Measurements from ENCODE around the gene RNASE8.
A peak's percentile ranks its signal among the peaks of the same experiment; 100 is the strongest.

Gene RNASE8

DNA sequence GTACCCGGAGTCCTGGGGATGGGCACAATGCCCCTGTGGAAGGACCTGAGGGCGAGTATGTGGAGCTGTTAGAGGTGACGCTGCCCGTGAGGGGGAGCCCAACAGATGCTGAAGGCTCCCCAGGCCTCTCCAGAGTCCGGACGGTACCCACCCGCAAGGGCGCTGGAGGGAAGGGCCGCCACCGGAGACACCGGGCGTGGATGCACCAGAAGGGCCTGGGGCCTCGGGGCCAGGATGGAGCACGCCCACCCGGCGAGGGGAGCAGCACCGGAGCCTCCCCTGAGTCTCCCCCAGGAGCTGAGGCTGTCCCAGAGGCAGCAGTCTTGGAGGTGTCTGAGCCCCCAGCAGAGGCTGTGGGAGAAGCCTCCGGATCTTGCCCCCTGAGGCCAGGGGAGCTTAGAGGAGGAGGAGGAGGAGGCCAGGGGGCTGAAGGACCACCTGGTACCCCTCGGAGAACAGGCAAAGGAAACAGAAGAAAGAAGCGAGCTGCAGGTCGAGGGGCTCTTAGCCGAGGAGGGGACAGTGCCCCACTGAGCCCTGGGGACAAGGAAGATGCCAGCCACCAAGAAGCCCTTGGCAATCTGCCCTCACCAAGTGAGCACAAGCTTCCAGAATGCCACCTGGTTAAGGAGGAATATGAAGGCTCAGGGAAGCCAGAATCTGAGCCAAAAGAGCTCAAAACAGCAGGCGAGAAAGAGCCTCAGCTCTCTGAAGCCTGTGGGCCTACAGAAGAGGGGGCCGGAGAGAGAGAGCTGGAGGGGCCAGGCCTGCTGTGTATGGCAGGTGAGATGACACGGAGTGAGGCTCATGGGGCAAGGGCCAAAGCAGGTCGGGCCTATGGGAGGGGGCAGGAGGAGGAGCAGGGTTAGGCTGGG lies 17.0 kb downstream of the RNASE8 start:
- DNase-seq, result no peak

- DNase-seq, result no peak
These were observed 18.3 kb downstream of the RNASE8 start for GRCh38 chr14:21075719-21076437.

- DNase-seq, result no peak
These were observed 20.1 kb downstream of the RNASE8 start for GRCh38 chr14:21077672-21078071.

- DNase-seq, result no peak
These were observed 20.7 kb downstream of the RNASE8 start for GRCh38 chr14:21078287-21078686.

DNA sequence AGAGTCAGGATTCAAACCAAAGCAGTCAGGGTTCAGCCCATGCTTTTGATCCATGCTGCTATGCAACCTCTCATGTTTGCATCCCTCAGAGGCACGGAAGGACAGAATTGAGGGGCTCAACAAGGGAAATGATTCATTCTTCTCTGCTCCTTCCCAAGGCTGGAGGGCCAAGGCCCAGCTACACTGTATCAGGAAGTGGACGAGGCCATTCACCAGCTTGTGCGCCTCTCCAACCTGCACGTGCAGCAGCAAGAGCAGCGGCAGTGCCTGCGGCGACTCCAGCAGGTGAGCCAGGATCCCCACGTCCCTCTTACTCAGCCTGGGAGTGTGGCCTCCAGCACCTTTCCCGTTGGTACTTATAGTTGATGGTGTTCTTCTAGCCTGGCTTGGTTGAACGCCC lies 21.1 kb downstream of the RNASE8 start:
- no peak for DNase-seq

- DNase-seq, result no peak
These were observed 24.0 kb downstream of the RNASE8 start for GRCh38 chr14:21081521-21082142.

- DNase-seq, result no peak
These were observed 26.1 kb downstream of the RNASE8 start for GRCh38 chr14:21083565-21084325.

DNA sequence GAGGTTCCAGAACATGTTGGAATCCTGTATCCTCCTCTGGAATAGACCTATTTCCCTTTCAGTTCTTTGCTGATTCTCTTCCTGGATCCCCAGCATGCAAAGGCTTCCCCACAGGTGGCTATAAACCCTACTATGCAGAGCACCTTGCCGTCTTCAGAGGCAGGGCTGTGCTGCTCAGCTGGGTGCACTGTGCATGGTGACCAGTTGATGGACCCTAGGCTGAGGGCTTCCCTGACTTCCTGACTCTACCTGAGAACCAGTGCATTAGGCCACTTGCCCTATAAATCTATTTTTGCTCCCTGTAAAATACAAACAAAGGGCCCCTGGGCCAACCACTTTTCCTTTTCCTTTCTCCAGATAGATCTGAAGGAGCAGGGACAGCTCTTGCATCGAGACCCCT lies 26.8 kb downstream of the RNASE8 start:
- no peak for DNase-seq

DNA sequence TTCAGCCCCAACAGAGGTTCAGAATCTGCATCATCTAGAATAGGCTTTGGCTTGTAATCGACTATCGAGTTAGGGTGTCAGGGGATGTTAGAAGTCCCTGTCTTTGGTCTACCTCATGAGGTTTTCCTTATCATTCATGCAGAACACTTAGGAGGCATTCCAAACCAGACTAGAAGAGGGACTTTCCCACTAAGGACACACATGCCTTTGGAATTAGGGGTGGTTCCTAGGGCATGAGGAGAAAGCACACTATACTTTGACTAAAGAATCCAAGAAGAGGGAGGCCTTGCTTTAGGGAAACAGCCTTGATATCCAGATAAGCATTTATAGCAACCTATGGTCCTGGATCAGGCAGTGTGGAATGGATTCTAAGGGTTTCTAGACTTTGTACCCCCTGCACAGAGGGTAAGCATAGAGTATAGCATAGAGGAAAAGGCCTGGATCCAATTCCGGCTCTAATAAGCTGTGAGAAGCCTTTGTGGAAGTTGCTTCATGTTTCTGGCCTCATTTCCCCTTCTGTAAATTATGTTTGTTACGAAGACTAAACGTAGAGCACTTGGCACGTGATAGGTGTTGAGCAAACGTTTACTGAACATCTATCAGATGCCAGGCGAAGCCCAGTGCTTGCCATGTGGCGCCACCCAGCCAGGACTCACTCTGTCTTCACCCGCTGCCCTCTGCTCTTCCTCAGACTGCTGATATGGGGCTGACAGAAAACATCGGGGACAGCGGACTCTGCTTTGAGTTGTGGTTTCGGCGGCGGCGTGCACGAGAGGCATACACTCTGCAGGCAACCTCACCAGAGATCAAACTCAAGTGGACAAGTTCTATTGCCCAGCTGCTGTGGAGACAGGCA lies 27.6 kb downstream of the RNASE8 start:
- DNase-seq, result no peak

DNA sequence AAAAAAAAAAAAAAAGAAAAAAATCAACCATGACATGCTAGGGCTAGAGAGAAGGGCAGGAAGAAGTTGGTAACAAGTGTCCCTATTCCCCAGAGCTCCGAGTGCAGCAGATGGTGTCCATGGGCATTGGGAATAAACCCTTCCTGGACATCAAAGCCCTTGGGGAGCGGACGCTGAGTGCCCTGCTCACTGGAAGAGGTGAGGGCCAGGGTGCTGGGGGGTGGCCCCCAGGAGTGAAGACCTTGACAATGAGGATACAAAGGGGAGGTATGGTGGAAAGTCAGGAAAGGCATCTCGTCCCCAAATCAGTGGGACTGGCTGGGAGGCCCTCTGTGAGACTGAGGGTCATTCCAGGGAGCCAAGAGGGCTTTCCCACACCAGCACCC lies 29.3 kb downstream of the RNASE8 start:
- DNase-seq, result no peak

GRCh38 chr14:21087294-21088091 lies 29.9 kb downstream of the RNASE8 start:
- DNase-seq, result no peak

- no peak for DNase-seq
These were observed 31.1 kb downstream of the RNASE8 start for GRCh38 chr14:21088687-21089086.

GRCh38 chr14:21089271-21089670 lies 31.6 kb downstream of the RNASE8 start:
- no peak for DNase-seq

DNA sequence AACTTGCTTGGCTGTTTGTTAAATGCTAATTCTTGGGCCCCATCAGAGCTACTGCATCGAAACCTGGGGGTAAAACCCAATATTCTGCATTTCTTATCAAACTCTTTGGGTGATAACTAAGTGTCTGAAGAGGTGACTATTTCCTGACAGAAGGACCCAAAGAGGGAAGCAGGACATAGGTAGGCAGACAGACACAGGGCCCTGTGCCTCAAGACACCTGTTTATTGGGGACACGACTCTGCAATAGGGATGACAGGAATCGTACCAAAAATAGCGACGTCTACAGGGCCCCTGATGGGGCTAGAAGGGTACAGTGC lies 32.2 kb downstream of the RNASE8 start:
- DNase-seq, result no peak

DNA sequence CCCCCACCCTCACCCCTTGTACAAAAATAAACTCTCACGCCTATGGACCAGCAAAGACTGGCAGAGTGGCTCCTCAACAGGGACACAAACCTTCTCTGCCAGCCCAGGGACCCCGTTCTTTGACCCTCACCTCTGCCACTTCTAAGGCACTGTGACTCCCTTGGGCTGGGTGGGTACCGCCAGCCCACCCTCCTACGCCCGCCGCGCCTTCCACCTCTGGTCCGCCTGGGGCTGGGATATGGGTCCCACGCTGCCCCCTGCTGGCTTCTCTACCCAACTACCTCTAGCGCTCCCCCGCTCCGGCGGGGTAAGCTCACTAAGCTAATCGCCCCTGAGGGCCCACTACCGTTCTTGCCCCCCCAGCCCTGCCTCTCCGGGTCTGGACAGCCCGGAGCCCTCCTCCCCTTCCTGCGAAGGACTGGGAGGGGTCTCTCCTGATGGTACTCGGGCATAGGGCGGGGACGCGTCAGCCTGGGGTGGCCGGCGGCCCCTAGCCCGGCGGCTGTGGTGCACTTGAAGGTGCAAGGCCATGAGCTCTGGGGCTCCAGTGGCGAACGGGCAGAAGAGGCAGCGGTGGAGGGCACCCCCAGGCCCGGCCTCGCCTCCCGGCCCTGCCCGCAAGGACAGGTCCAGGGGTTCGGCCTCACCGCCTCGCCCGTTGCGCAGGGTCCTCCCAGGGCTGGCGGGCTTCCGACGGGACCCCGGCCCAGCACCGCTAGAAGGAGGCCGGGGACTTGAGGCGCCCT lies 32.7 kb downstream of the RNASE8 start:
- DNase-seq, result no peak

DNA sequence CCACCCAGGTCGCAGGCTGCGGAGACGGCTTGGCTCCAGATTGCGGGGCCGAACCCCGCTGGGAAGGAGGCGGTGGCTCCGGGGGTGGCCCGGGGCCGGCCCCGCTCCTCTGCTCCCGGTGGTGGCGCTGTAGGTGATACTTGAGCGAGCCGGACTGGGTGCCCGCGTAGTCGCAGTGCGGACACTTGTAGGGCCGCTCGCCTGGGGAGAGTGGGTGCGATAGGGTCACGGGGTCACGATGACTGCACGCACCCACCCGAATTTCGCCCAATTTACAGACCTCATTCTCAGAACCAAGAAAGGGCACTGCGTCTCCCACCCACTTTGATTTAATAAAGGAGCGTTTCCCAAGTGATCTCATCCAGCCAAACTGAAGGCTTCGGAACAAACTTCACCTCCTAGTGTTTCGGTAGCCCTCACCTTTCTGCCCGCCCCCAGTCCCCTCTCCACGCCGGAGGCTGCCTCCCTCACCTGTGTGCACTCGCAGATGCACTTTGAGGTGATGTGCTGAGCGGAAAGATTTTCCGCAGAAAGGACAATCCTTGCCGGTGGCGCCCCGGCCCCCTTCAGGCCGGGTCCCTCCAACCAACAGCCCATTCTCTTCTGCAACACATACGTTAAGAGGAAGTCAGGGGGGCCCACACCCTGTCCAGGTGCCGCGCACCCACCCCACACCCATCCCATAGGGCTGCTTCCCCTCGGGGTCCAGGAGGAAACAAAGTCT lies 33.5 kb downstream of the RNASE8 start:
- no peak for DNase-seq

DNA sequence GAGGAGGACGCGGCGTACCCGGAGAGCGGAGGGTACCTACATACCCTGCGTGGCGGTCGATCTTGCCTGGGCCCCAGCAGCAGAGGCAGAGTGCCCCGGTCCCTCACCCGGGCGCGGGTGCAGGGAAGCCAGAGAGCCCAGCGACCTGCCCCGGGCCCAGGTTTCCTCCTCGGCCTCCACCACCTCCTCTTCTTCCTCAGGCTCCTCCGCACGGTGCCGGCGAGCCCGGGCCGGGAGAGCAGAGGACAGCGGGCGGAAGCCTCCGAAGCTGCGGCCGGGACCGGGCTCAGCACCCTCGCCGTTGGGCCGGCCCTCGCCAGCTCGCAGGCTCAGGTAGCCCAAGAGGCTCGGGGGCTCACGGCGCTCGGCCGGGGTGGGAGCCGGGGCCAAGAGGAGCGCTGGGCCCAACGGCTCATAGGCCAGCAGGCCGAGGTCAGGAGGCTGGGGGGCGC lies 34.2 kb downstream of the RNASE8 start:
- no peak for DNase-seq

DNA sequence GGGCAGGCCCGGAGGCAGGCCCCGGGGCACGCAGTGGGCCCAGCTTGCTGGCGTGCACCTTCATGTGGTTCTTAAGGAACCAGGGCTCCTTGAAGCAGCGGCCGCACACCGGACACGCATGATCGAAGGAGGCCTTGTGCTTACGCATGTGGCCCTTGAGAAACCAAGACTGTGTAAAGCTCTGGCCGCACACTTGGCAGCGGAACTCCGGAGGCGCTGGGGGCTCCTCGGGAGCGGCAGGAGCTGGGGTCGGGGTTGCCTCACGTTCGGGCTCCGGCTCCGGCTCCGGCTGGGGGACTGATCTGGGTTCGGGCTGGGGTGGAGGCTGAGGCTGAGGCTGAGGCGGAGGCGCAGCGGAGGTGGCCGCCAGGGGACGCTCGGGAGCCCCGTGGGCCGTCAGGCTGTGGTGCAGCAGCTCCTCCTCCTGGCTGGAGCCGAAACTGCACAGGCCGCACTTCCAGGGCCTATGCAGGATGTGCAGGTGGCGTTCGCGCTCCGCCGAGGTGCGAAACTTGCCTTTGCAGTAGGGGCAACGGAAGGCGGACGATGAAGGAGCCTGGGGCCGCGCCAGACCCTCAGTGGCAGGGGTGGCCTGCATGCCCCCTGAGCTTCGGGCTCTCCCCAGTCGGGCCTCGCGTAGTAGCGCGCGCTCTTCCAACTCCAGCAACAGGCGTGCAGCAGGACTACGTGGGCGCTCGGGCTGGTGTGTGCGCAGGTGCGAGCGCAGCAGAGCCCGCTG lies 34.8 kb downstream of the RNASE8 start:
- DNase-seq, result peak; percentile 96

- DNase-seq, result no peak
These were observed 35.4 kb downstream of the RNASE8 start for GRCh38 chr14:21093018-21093417.
